GM18498 (cell line): Measurements from ENCODE around the gene SPRED2.

ENCODE experiments used
- ATAC-seq: cut with Tn5 transposase; IDR thresholded peaks from one replicate; pipeline ENCODE4 v1.9.1; 2021; ENCODE audit warnings: mild to moderate bottlenecking, moderate library complexity; ENCODE audit not compliant: unreplicated experiment

SPRED2 gene

GRCh38 chr2:65316072-65316471 is 116.3 kb downstream of the SPRED2 start:
- no peak for ATAC-seq

- ATAC-seq, result no peak
Measured at GRCh38 chr2:65314801-65315441, 117.5 kb downstream of the SPRED2 start.

- ATAC-seq, result no peak
Measured at GRCh38 chr2:65313954-65314256, 118.5 kb downstream of the SPRED2 start.

GRCh38 chr2:65313126-65313953 is 119.1 kb downstream of the SPRED2 start:
- no peak for ATAC-seq

GRCh38 chr2:65311596-65311995 is 120.8 kb downstream of the SPRED2 start:
- ATAC-seq, result no peak

GRCh38 chr2:65311049-65311448 is 121.3 kb downstream of the SPRED2 start:
- ATAC-seq, result no peak

GRCh38 chr2:65309699-65310098 is 122.7 kb downstream of the SPRED2 start:
- no peak for ATAC-seq

- no peak for ATAC-seq
Measured at GRCh38 chr2:65305934-65306333, 126.5 kb downstream of the SPRED2 start.

- ATAC-seq, result peak; percentile 93
Measured at GRCh38 chr2:65300761-65301711, 131.4 kb downstream of the SPRED2 start.

GRCh38 chr2:65300134-65300760 is 132.2 kb downstream of the SPRED2 start:
- no peak for ATAC-seq

- no peak for ATAC-seq
Measured at GRCh38 chr2:65299246-65299645, 133.2 kb downstream of the SPRED2 start.

- ATAC-seq, result no peak
Measured at GRCh38 chr2:65298089-65298488, 134.3 kb downstream of the SPRED2 start.

- no peak for ATAC-seq
Measured at GRCh38 chr2:65297544-65297943, 134.9 kb downstream of the SPRED2 start.

- no peak for ATAC-seq
Measured at GRCh38 chr2:65296971-65297370, 135.4 kb downstream of the SPRED2 start.

- no peak for ATAC-seq
Measured at GRCh38 chr2:65294701-65295100, 137.7 kb downstream of the SPRED2 start.

GRCh38 chr2:65294136-65294535 is 138.3 kb downstream of the SPRED2 start:
- no peak for ATAC-seq

GRCh38 chr2:65293376-65293775 is 139.0 kb downstream of the SPRED2 start:
- no peak for ATAC-seq

GRCh38 chr2:65292461-65293011 is 139.9 kb downstream of the SPRED2 start:
- no peak for ATAC-seq

- ATAC-seq, result no peak
Measured at GRCh38 chr2:65292106-65292400, 140.3 kb downstream of the SPRED2 start.

- no peak for ATAC-seq
Measured at GRCh38 chr2:65291216-65292105, 140.9 kb downstream of the SPRED2 start.
